HEK293 (cell line): ENCODE data around the gene INSYN2B.

Experiments
- CTCF ChIA-PET: fragments of 350-600 bp; formaldehyde crosslinking; extraction: SDS; loops from one replicate; lab custom pipeline; 2021; ENCODE audit warnings: antibody characterized with exemption; lab: Yijun Ruan, JAX
- POLR2A ChIA-PET: fragments of 300-600 bp; formaldehyde crosslinking; extraction: SDS; loops from one replicate; lab custom pipeline; 2020; ENCODE audit warnings: antibody characterized with exemption, inconsistent platforms; lab: Yijun Ruan, JAX
- H3K27ac ChIP-seq: fragments of 200-500 bp; sonication (Bioruptor generic); 2 replicates; pipeline ENCODE4 v1.5.1; 2014; ENCODE audit warnings: low read depth, low read length, control low read depth, inconsistent platforms; ENCODE audit errors: extremely low read depth
- H3K36me3 ChIP-seq, 2 experiments: fragments of 200-500 bp in 1 of 2; sonication (Bioruptor generic) in 1 of 2; 1 replicate in 1 of 2; 2 replicates in 1 of 2; pipeline ENCODE4 v1.5.1; 2014 to 2017; ENCODE audit warnings: inconsistent platforms in 2 of 2, low read length in 2 of 2; ENCODE audit not compliant: control insufficient read depth in 2 of 2, insufficient read depth in 1 of 2
- H3K4me1 ChIP-seq: fragments of 200-500 bp; sonication (Bioruptor generic); 2 replicates; pipeline ENCODE4 v1.5.1; 2014; ENCODE audit warnings: mild to moderate bottlenecking, low read length, inconsistent platforms; ENCODE audit not compliant: control insufficient read depth, insufficient read depth
- H3K4me3 ChIP-seq: 2 replicates; pipeline ENCODE4 v1.5.1; 2011; ENCODE audit warnings: low read depth, mild to moderate bottlenecking, control low read depth, low read length, moderate library complexity
- H3K9me3 ChIP-seq: fragments of 200-500 bp; sonication (Bioruptor generic); 2 replicates; pipeline ENCODE4 v1.5.1; 2014; ENCODE audit warnings: low read depth, low read length, inconsistent platforms; ENCODE audit not compliant: control insufficient read depth, insufficient read depth
- GFI1B ChIP-seq: fragments of 450-650 bp; formaldehyde crosslinking; IDR thresholded peaks from 2 replicates; pipeline ENCODE4 v1.5.1; 2016; ENCODE audit warnings: missing biosample characterization, missing genetic modification characterization
- GLI2 ChIP-seq: fragments of 450-650 bp; formaldehyde crosslinking; IDR thresholded peaks from 2 replicates; pipeline ENCODE4; 2017; ENCODE audit warnings: missing biosample characterization, missing genetic modification characterization, low read depth, borderline replicate concordance
- HOXD13 ChIP-seq: sonication (generic); formaldehyde crosslinking; IDR thresholded peaks from 2 replicates; pipeline ENCODE4 v1.8.0; 2022; ENCODE audit warnings: missing genetic modification reagents, borderline replicate concordance
- PRDM10 ChIP-seq: fragments of 450-650 bp; formaldehyde crosslinking; IDR thresholded peaks from 2 replicates; pipeline ENCODE4 v1.5.1; 2016; ENCODE audit warnings: missing biosample characterization, missing genetic modification characterization
- PRDM6 ChIP-seq: fragments of 450-650 bp; formaldehyde crosslinking; IDR thresholded peaks from 2 replicates; pipeline ENCODE4 v1.5.1; 2017; ENCODE audit warnings: missing biosample characterization, missing genetic modification characterization
- SP2 ChIP-seq: fragments of 450-650 bp; formaldehyde crosslinking; IDR thresholded peaks from 2 replicates; pipeline ENCODE4 v1.5.1; 2016; ENCODE audit warnings: missing biosample characterization, missing genetic modification characterization
- SP7 ChIP-seq: fragments of 450-650 bp; formaldehyde crosslinking; IDR thresholded peaks from 2 replicates; pipeline ENCODE4 v1.5.1; 2016; ENCODE audit warnings: missing biosample characterization, missing genetic modification characterization
- ZBTB17 ChIP-seq: fragments of 450-650 bp; formaldehyde crosslinking; IDR thresholded peaks from 2 replicates; pipeline ENCODE4 v1.5.1; 2016; ENCODE audit warnings: missing biosample characterization, missing genetic modification characterization
- ZNF155 ChIP-seq: fragments of 450-650 bp; formaldehyde crosslinking; IDR thresholded peaks from 2 replicates; pipeline ENCODE4 v1.5.1; 2016; ENCODE audit warnings: missing biosample characterization, missing genetic modification characterization
- ZNF175 ChIP-seq: fragments of 450-650 bp; formaldehyde crosslinking; IDR thresholded peaks from 2 replicates; pipeline ENCODE4 v1.5.1; 2016; ENCODE audit warnings: missing biosample characterization, missing genetic modification characterization
- ZNF26 ChIP-seq: fragments of 450-650 bp; formaldehyde crosslinking; IDR thresholded peaks from 2 replicates; pipeline ENCODE4 v1.5.1; 2016; ENCODE audit warnings: missing biosample characterization, missing genetic modification characterization
- ZNF274 ChIP-seq, 2 experiments: fragments of 200-500 bp in 1 of 2; fragments of 450-650 bp in 1 of 2; sonication (Bioruptor generic) in 1 of 2; formaldehyde crosslinking in 1 of 2; IDR thresholded peaks; 2 replicates each; pipeline versions ENCODE4 v1.5.1 to v1.6.1; 2014 to 2016; ENCODE audit warnings: borderline replicate concordance in 1 of 2, inconsistent platforms in 1 of 2, low read length in 1 of 2, missing biosample characterization in 1 of 2, missing genetic modification characterization in 1 of 2
- ZNF391 ChIP-seq: fragments of 450-650 bp; formaldehyde crosslinking; IDR thresholded peaks from 2 replicates; pipeline ENCODE4 v1.5.1; 2016; ENCODE audit warnings: low read depth, missing biosample characterization, missing genetic modification characterization, borderline replicate concordance
- ZNF433 ChIP-seq: fragments of 450-650 bp; formaldehyde crosslinking; IDR thresholded peaks from 2 replicates; pipeline ENCODE4 v1.5.1; 2016; ENCODE audit warnings: missing biosample characterization, missing genetic modification characterization, low read depth
- ZNF449 ChIP-seq: fragments of 450-650 bp; formaldehyde crosslinking; IDR thresholded peaks from 2 replicates; pipeline ENCODE4 v1.5.1; 2017; ENCODE audit warnings: missing biosample characterization, mild to moderate bottlenecking, missing genetic modification characterization, moderate library complexity
- ZNF610 ChIP-seq: fragments of 450-650 bp; formaldehyde crosslinking; IDR thresholded peaks from 2 replicates; pipeline ENCODE4 v1.5.1; 2016; ENCODE audit warnings: missing biosample characterization, missing genetic modification characterization, borderline replicate concordance
- ZNF692 ChIP-seq: fragments of 450-650 bp; formaldehyde crosslinking; IDR thresholded peaks from 2 replicates; pipeline ENCODE4 v1.5.1; 2016; ENCODE audit warnings: missing biosample characterization, missing genetic modification characterization
- ZNF704 ChIP-seq: fragments of 450-650 bp; formaldehyde crosslinking; IDR thresholded peaks from 2 replicates; pipeline ENCODE4 v1.5.1; 2016; ENCODE audit warnings: missing biosample characterization, missing genetic modification characterization
- ZNF792 ChIP-seq: fragments of 450-650 bp; formaldehyde crosslinking; IDR thresholded peaks from 2 replicates; pipeline ENCODE4 v1.5.1; 2016; ENCODE audit warnings: missing biosample characterization, missing genetic modification characterization

Gene INSYN2B

GRCh38 chr5:169920474-169920873 lies 59.8 kb downstream of the INSYN2B start (continued):
- TF ChIP-seq ZNF391 (tag by site-specific recombination), result no peak
- TF ChIP-seq ZNF692 (tag by site-specific recombination), result no peak
- TF ChIP-seq GLI2, result no peak
- TF ChIP-seq ZNF26 (tag by site-specific recombination), result no peak
- TF ChIP-seq ZNF704, result no peak

GRCh38 chr5:169918228-169918627 lies 62.1 kb downstream of the INSYN2B start:
- ChIA-PET CTCF (no interaction called here), POLR2A (no interaction called here)
- no peak overlapping the region for H3K4me3 ChIP-seq
- H3K27ac ChIP-seq, result no peak overlapping the region
- H3K36me3 ChIP-seq, result no peaks in the 10 kb centered on the region
- H3K4me1 ChIP-seq, result no peaks in the 10 kb centered on the region
- no peaks in the 10 kb centered on the region for H3K9me3 ChIP-seq
- no peak for TF ChIP-seq ZNF274 (IDR thresholded peaks at IDR 0.05; ENCODE audit: low read length)
- TF ChIP-seq ZNF274 (tag by site-specific recombination; IDR thresholded peaks at IDR 0.05; ENCODE audit: borderline replicate concordance), result no peak
- no peak for TF ChIP-seq ZNF610 (tag by site-specific recombination)
- no peak for TF ChIP-seq ZNF792
- no peak for TF ChIP-seq ZNF433 (tag by site-specific recombination)
- TF ChIP-seq ZNF449 (tag by site-specific recombination), result no peak
- no peak for TF ChIP-seq ZNF175 (tag by site-specific recombination)
- TF ChIP-seq GFI1B (tag by site-specific recombination), result no peak

- CTCF ChIA-PET, result no interaction called here
- H3K4me3 ChIP-seq, result no peak overlapping the region
- H3K4me1 ChIP-seq, result no peaks in the 10 kb centered on the region
- no peaks in the 10 kb centered on the region for H3K36me3 ChIP-seq
- H3K27ac ChIP-seq, result no peak overlapping the region
- TF ChIP-seq HOXD13 (CRISPR knock-in tag), result no peak
- TF ChIP-seq ZBTB17 (tag by site-specific recombination), result no peak
- peak; percentile 26; the same call in 1 of the 2 replicates for TF ChIP-seq PRDM6 (tag by site-specific recombination)
- peak; percentile 72 for TF ChIP-seq SP7 (tag by site-specific recombination)
- TF ChIP-seq PRDM10 (tag by site-specific recombination), result 0 out of 2 replicates have a peak, but pooled peaks have one; percentile 35
- no peak for TF ChIP-seq ZNF155
- TF ChIP-seq SP2 (tag by site-specific recombination), result no peak
- TF ChIP-seq, all 188 proteins: peak for 3
- no peaks in the 10 kb centered on the region for H3K9me3 ChIP-seq
- POLR2A ChIA-PET, result no interaction called here
Measured at GRCh38 chr5:169917500-169917899, 62.8 kb downstream of the INSYN2B start.
